DND-41 (cell line): ENCODE measurements around the gene VAPB.

Experiments used
- ATAC-seq: fragments of 200-7000 bp; cut with Tn5 transposase; 3 replicates; pipeline ENCODE4 v1.9.1; 2021; ENCODE audit warnings: low read depth; ENCODE audit not compliant: insufficient read depth
- DNase-seq: peaks from one replicate; pipeline ENCODE4 v3.0.0-alpha.2; 2020
- H2AFZ ChIP-seq: 2 replicates; pipeline ENCODE4 v1.6.0; 2012; ENCODE audit warnings: low read depth, low read length
- H3K27ac ChIP-seq: 2 replicates; pipeline ENCODE4 v1.5.1; 2012; ENCODE audit warnings: low read length, inconsistent platforms
- H3K27me3 ChIP-seq: fragments of 200-600 bp; sonication (generic); 2 replicates; pipeline ENCODE4 v1.6.0; 2012; ENCODE audit warnings: low read length, mild to moderate bottlenecking, inconsistent platforms; ENCODE audit not compliant: insufficient read depth, poor library complexity
- H3K36me3 ChIP-seq: 2 replicates; pipeline ENCODE4 v1.5.1; 2012; ENCODE audit warnings: low read length, inconsistent platforms; ENCODE audit not compliant: insufficient read depth
- H3K4me1 ChIP-seq: 2 replicates; pipeline ENCODE4 v1.5.1; 2012; ENCODE audit warnings: mild to moderate bottlenecking, low read length; ENCODE audit not compliant: insufficient read depth
- H3K4me2 ChIP-seq: 2 replicates; pipeline ENCODE4 v1.6.0; 2012; ENCODE audit warnings: mild to moderate bottlenecking, moderate library complexity, low read length, inconsistent platforms; ENCODE audit not compliant: insufficient read depth
- H3K4me3 ChIP-seq, 2 experiments: fragments of 200-600 bp in 1 of 2; shearing (Covaris generic) in 1 of 2; 2 replicates each; pipeline ENCODE4 v1.5.1; 2012 to 2016; ENCODE audit warnings: inconsistent platforms in 2 of 2, low read length in 2 of 2, mild to moderate bottlenecking in 2 of 2, low read depth in 1 of 2, moderate library complexity in 1 of 2
- H3K79me2 ChIP-seq: 2 replicates; pipeline ENCODE4 v1.6.0; 2012; ENCODE audit warnings: low read length, inconsistent platforms; ENCODE audit not compliant: insufficient read depth
- H3K9ac ChIP-seq: 2 replicates; pipeline ENCODE4 v1.6.0; 2012; ENCODE audit warnings: low read depth, mild to moderate bottlenecking, inconsistent platforms, low read length, moderate library complexity
- H3K9me3 ChIP-seq: 2 replicates; pipeline ENCODE4 v1.5.1; 2012; ENCODE audit warnings: low read length, moderate library complexity, mild to moderate bottlenecking, inconsistent platforms; ENCODE audit not compliant: insufficient read depth, severe bottlenecking
- H4K20me1 ChIP-seq: 2 replicates; pipeline ENCODE4 v1.6.0; 2012; ENCODE audit warnings: low read length; ENCODE audit not compliant: insufficient read depth
- EZH2 ChIP-seq: IDR thresholded peaks from 3 replicates; pipeline ENCODE4 v1.6.1; 2012; ENCODE audit warnings: borderline replicate concordance, low read depth, mild to moderate bottlenecking, moderate library complexity, low read length, inconsistent platforms; ENCODE audit not compliant: severe bottlenecking
- TF ChIP-seq, protein P1 (sequence below): IDR thresholded peaks from 2 replicates; pipeline ENCODE4 v1.5.1; 2012; ENCODE audit warnings: borderline replicate concordance, low read length, moderate library complexity, mild to moderate bottlenecking; ENCODE audit not compliant: poor library complexity, severe bottlenecking; ENCODE audit errors: extremely low read depth

Gene VAPB

DNA sequence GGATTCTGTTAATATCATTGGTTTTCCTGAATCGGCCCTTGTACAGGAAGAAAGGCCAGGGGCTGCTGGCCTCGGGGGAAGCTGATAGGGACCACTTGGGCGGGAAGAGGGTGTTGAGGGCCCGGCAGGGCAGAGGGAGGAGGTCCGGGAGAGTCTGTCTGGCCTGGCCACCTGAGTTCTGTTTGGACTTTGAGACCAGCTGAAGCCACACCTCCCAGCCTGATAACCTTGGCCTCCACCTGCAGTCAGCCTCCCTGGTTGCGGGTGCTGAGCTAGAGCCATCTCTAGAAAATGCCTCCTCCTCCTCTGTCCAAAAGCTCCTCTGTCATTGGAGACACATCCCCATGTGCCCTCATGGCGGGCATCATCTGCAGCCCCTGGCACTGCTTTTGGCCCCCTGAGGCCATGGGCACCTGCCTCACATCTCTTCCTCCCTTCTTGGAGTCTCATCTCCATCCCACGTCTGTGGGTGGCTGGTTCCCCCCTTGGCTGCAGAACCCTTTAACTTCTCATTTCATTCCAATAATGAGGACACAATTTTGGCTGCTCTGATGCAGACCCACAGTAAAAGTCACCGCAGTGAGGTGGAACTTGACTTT is 109.5 kb downstream of the VAPB start:
- TF ChIP-seq EZH2 = no peak
- TF ChIP-seq, protein P1, sequence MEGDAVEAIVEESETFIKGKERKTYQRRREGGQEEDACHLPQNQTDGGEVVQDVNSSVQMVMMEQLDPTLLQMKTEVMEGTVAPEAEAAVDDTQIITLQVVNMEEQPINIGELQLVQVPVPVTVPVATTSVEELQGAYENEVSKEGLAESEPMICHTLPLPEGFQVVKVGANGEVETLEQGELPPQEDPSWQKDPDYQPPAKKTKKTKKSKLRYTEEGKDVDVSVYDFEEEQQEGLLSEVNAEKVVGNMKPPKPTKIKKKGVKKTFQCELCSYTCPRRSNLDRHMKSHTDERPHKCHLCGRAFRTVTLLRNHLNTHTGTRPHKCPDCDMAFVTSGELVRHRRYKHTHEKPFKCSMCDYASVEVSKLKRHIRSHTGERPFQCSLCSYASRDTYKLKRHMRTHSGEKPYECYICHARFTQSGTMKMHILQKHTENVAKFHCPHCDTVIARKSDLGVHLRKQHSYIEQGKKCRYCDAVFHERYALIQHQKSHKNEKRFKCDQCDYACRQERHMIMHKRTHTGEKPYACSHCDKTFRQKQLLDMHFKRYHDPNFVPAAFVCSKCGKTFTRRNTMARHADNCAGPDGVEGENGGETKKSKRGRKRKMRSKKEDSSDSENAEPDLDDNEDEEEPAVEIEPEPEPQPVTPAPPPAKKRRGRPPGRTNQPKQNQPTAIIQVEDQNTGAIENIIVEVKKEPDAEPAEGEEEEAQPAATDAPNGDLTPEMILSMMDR = no peak
- H3K9ac ChIP-seq = no peak overlapping the region
- H2AFZ ChIP-seq = no peak overlapping the region
- no peaks in the 10 kb centered on the region for H3K4me1 ChIP-seq
- H3K27me3 ChIP-seq = no peaks in the 10 kb centered on the region
- no peak overlapping the region for H3K4me2 ChIP-seq
- peaks cover 9% of the 10 kb centered on the region for H3K9me3 ChIP-seq
- ATAC-seq (no peak), DNase-seq (no peak)
- no peaks in the 10 kb centered on the region for H3K79me2 ChIP-seq
- H4K20me1 ChIP-seq = no peaks in the 10 kb centered on the region
- H3K4me3 ChIP-seq = no peak overlapping the region
- H3K27ac ChIP-seq = no peak overlapping the region
- H3K36me3 ChIP-seq = no peaks in the 10 kb centered on the region

DNA sequence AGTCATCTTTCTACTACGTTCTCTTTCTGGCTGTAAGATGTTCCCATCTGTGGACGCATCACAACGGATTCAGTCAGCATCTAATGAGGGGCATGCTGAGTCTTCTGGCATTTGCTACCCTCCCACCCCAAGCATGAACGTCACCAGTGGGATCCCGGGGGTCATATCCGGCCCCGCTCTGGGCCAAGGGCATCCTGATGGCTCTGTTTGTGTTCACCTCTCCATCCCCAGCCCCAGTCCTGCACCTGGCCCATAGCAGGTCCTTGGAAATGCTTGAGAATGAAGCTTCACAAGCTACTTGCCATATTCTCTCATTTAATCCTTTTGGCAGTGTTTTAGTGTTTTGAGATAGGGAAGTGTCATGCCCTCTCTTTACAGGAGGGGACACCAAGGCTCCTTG is 111.2 kb downstream of the VAPB start:
- Histone ChIP-seq H3K4me3 (no peak overlapping the region), H3K36me3 (no peaks in the 10 kb centered on the region), H4K20me1 (no peaks in the 10 kb centered on the region), H3K27ac (no peak overlapping the region), H3K79me2 (no peaks in the 10 kb centered on the region), H3K4me1 (no peaks in the 10 kb centered on the region), H3K9ac (no peak overlapping the region), H3K9me3 (peaks cover 22% of the 10 kb centered on the region), H2AFZ (no peak overlapping the region), H3K27me3 (no peaks in the 10 kb centered on the region), H3K4me2 (no peak overlapping the region)
- DNase-seq (no peak), ATAC-seq (no peak)
- TF ChIP-seq, protein P1 = no peak
